Activated CD8-positive, alpha-beta T cell treated with anti-CD3 and anti-CD28 coated beads for 36 hours (primary cell): ENCODE data around the gene ETNPPL. TPM values are rescaled to one million over a fixed set of nuclear protein-coding genes. Genes with fewer than 3 reads are reported as not detected.

ENCODE experiments used
- ATAC-seq: fragments of 200-7000 bp; cut with Tn5 transposase; one replicate; pipeline ENCODE4 v1.10.0; 2021; ENCODE audit warnings: mild to moderate bottlenecking, moderate library complexity
- CTCF ChIA-PET: fragments of 350-600 bp; sonication (Branson Sonifier 250); formaldehyde crosslinking; loops from one replicate; lab custom pipeline; 2021; ENCODE audit warnings: antibody characterized with exemption; lab: Charles Lee
- POLR2A ChIA-PET: fragments of 350-600 bp; sonication (Branson Sonifier 250); formaldehyde crosslinking; loops from one replicate; lab custom pipeline; 2021; ENCODE audit warnings: antibody characterized with exemption; lab: Charles Lee
- DNase-seq: peaks from one replicate; pipeline ENCODE4 v3.0.0-alpha.2; 2020
- H3K27ac Mint-ChIP-seq: one replicate; pipeline ENCODE4 v1.8.0; 2021; ENCODE audit warnings: mild to moderate bottlenecking, mixed read lengths
- H3K27me3 Mint-ChIP-seq: one replicate; pipeline ENCODE4 v1.8.0; 2021; ENCODE audit warnings: mixed read lengths
- H3K36me3 Mint-ChIP-seq: one replicate; pipeline ENCODE4 v1.8.0; 2021; ENCODE audit warnings: low read depth, mixed read lengths
- H3K4me1 Mint-ChIP-seq: one replicate; pipeline ENCODE4 v1.8.0; 2021; ENCODE audit warnings: low read depth, mixed read lengths
- H3K4me3 Mint-ChIP-seq: one replicate; pipeline ENCODE4 v1.8.0; 2021; ENCODE audit warnings: mild to moderate bottlenecking, moderate library complexity, mixed read lengths
- H3K9me3 Mint-ChIP-seq: one replicate; pipeline ENCODE4 v1.8.0; 2021; ENCODE audit warnings: mixed read lengths
- intact Hi-C: fragments of 100-400 bp; cut with micrococcal nuclease; formaldehyde crosslinking; loops from one replicate; pipeline ENCODE4 v1.10.0; 2022
- total RNA-seq, 2 experiments: library from RNA; stranded (reverse); gene quantifications; one replicate each; pipeline ENCODE4 v1.2.3, GENCODE V29; 2021
- TF ChIP-seq, protein P1 (sequence below): fragments of 200-600 bp; IDR thresholded peaks from one replicate; pipeline ENCODE4 v1.8.0; 2022; ENCODE audit warnings: antibody characterized with exemption, mild to moderate bottlenecking

The ETNPPL gene
- total RNA-seq, 2 experiments from 2014 or later = not detected

DNA sequence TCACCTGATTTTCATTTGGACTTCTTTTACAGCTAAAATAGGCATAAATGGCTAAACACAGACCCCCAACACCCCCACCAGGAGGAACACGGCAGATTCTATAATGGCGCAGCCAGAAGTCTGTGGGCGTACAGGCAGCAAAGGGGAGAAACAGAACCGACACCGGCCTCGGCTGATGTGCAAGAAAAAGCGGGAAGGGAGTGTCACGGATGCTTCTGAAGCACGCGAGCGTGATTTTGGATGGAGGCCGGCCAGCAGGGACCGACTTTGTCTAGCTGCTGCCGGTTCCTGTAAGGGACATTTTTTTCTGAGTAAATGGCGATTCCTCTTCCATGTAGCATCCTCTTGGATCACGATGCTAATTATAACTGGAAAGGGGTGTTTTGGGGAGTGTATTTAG, 24.9 kb upstream of the ETNPPL start:
- no peaks in the 10 kb centered on the region for H3K27me3 Mint-ChIP-seq
- no peak overlapping the region for H3K4me3 Mint-ChIP-seq
- DNase-seq (no peak), ATAC-seq (no peak)
- no peaks in the 10 kb centered on the region for H3K36me3 Mint-ChIP-seq
- H3K27ac Mint-ChIP-seq = no peak overlapping the region
- H3K4me1 Mint-ChIP-seq = no peaks in the 10 kb centered on the region
- intact Hi-C loops = no loop called here
- TF ChIP-seq, protein P1, sequence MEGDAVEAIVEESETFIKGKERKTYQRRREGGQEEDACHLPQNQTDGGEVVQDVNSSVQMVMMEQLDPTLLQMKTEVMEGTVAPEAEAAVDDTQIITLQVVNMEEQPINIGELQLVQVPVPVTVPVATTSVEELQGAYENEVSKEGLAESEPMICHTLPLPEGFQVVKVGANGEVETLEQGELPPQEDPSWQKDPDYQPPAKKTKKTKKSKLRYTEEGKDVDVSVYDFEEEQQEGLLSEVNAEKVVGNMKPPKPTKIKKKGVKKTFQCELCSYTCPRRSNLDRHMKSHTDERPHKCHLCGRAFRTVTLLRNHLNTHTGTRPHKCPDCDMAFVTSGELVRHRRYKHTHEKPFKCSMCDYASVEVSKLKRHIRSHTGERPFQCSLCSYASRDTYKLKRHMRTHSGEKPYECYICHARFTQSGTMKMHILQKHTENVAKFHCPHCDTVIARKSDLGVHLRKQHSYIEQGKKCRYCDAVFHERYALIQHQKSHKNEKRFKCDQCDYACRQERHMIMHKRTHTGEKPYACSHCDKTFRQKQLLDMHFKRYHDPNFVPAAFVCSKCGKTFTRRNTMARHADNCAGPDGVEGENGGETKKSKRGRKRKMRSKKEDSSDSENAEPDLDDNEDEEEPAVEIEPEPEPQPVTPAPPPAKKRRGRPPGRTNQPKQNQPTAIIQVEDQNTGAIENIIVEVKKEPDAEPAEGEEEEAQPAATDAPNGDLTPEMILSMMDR = no peak
- POLR2A ChIA-PET = no interaction called here
- CTCF ChIA-PET = no interaction called here
- H3K9me3 Mint-ChIP-seq = no peaks in the 10 kb centered on the region

DNA sequence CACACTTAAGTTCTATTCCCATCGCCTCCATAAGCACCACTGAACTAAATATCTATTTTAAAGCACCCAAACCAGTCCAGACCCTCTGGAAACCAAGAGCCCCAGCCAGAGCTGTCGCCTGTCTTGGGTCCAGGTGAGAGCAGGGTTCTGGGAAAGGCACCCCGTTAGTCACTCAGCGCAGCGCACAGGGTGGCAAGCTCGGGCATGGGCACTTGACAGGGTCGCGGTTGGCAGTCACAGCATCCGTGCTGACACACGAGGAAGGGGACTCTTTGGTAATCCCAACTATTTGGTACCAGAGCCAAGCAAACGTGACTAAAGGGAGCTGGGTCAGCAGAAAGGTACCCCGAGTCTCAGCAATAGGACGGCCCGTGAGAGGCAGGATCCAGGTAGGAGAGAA, 24.3 kb upstream of the ETNPPL start:
- Mint-ChIP-seq H3K4me1 (no peaks in the 10 kb centered on the region), H3K27me3 (no peaks in the 10 kb centered on the region), H3K4me3 (no peak overlapping the region), H3K27ac (no peak overlapping the region), H3K36me3 (no peaks in the 10 kb centered on the region), H3K9me3 (no peaks in the 10 kb centered on the region)
- TF ChIP-seq, protein P1 = no peak
- intact Hi-C loops = no loop called here
- no peak for ATAC-seq
- POLR2A ChIA-PET = no interaction called here
- no peak for DNase-seq
- CTCF ChIA-PET = no interaction called here

DNA sequence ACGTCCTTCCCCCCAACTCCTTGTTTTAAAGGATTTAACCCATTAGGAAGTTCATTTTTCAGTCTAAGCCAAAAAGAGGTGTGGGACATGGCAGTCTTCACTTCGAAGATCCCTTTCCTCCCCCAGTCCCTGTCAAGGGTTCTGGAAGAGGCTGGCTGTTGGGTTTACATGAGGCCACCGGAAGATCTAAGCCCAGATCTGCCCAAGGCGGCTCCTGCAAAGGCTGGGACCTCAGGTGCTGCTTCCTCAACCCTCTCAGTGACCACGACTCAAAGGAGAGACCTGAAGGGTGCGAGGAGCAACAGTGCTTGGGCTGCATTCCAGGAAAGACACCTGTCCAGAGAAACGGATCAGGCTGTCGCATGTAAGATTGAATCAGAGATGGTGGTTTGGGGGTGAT, 23.5 kb upstream of the ETNPPL start:
- Mint-ChIP-seq H3K9me3 (no peaks in the 10 kb centered on the region), H3K4me1 (no peaks in the 10 kb centered on the region), H3K27ac (no peak overlapping the region), H3K4me3 (no peak overlapping the region), H3K36me3 (no peaks in the 10 kb centered on the region), H3K27me3 (no peaks in the 10 kb centered on the region)
- TF ChIP-seq, protein P1 = no peak
- POLR2A ChIA-PET = no interaction called here
- ATAC-seq (no peak), DNase-seq (no peak)
- intact Hi-C loops = no loop called here
- CTCF ChIA-PET = no interaction called here

DNA sequence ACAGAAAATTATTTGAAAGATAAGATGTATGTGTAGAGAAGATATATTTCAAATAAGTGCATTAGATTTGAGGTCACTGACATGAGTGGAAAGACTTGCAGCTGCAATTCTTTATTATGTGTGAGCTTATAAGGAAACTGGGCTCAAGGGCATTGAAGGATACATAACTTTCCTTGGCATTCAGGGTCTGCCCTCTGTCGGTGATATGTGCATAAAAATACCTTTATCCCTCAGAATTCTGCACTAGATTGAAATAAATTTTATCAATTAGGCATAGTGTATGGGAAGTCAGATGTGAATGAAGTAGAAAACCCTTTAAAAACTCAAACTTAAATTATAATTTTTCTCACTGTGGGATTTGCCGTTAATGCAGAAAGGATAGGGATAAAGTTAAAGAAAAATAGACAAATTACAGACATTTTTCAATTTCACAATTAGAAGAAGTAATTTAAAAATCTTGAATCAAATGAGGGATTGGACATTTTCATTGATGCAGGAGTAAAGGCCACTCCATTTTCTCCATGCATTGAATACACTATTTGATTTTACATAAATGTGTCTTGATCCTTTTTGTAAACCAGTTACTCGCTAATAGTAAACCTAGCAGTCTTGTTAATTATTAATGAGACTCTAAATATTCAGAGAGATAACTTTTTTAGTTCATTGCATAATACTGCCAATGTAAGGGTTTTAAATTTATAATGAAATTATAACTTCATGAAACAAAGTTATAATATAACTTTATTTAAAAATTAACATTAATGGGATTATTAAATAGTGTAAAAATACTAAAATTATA, 21.0 kb upstream of the ETNPPL start:
- ChIA-PET CTCF (interaction anchor here (1.0 kb wide), 1 partner anchor 35 kb away, joined by 4 read pairs; no protein-coding TSS in a partner anchor), POLR2A (no interaction called here)
- Mint-ChIP-seq H3K9me3 (no peaks in the 10 kb centered on the region), H3K27me3 (no peaks in the 10 kb centered on the region), H3K36me3 (no peaks in the 10 kb centered on the region), H3K4me3 (no peak overlapping the region), H3K27ac (no peak overlapping the region), H3K4me1 (no peaks in the 10 kb centered on the region)
- DNase-seq = no peak
- no peak for ATAC-seq
- intact Hi-C loops = no loop called here
- TF ChIP-seq, protein P1 = no peak

DNA sequence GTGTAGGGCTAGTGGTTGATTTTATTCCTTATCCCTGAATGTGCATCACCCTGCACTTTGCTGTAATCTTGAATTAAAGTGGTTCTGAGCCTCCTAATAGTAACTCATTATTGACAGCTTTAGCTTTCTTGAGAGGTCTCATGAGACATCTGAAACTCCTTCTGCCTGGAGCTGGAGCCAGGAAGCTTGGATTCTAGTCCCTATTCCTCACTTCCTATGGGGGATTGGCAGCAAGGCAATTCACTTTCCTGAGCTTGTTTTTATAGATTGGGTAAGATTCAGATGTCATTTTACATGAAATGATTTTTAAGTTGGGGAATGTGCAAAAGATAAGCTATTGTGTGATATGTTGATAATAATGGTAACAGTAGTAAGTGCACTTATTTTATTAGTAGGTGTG, 17.1 kb upstream of the ETNPPL start:
- CTCF ChIA-PET = interaction anchor here (1.3 kb wide), 1 partner anchor 12 kb away, joined by 3 read pairs; no protein-coding TSS in a partner anchor
- no peaks in the 10 kb centered on the region for H3K9me3 Mint-ChIP-seq

More for the DNA sequence above, 17.1 kb upstream of the ETNPPL start:
- no peaks in the 10 kb centered on the region for H3K36me3 Mint-ChIP-seq
- no peaks in the 10 kb centered on the region for H3K4me1 Mint-ChIP-seq
- intact Hi-C loops = no loop called here
- POLR2A ChIA-PET = no interaction called here
- no peak overlapping the region for H3K4me3 Mint-ChIP-seq
- H3K27ac Mint-ChIP-seq = no peak overlapping the region
- ATAC-seq (no peak), DNase-seq (no peak)
- TF ChIP-seq, protein P1 = no peak
- H3K27me3 Mint-ChIP-seq = peaks cover 11% of the 10 kb centered on the region
